H1 (cell line): Measurements from ENCODE around the gene COL6A2. TPM values are rescaled to one million over a fixed set of nuclear protein-coding genes. Genes with fewer than 3 reads are reported as not detected.

Experiments
- BACH1 ChIP-seq: IDR thresholded peaks from 2 replicates; pipeline ENCODE4 v1.6.1; 2012; ENCODE audit warnings: low read length, improper control_type of control experiment
- POU5F1 ChIP-seq: IDR thresholded peaks from 2 replicates; pipeline ENCODE4 v1.6.1; 2011; ENCODE audit warnings: low read depth, mild to moderate bottlenecking, low read length, moderate library complexity
- SAP30 ChIP-seq: fragments of 300-600 bp; sonication (generic); IDR thresholded peaks from 2 replicates; pipeline ENCODE4 v1.7.1; 2012; ENCODE audit warnings: low read length, moderate library complexity, mild to moderate bottlenecking, inconsistent platforms; ENCODE audit not compliant: insufficient read depth, insufficient replicate concordance
- SIX5 ChIP-seq: IDR thresholded peaks from 2 replicates; pipeline ENCODE4 v1.6.1; 2011; ENCODE audit warnings: mild to moderate bottlenecking, low read depth, low read length
- SRF ChIP-seq: IDR thresholded peaks from 2 replicates; pipeline ENCODE4 v1.6.1; 2011; ENCODE audit warnings: mild to moderate bottlenecking, low read depth, low read length, moderate library complexity
- polyA plus RNA-seq, 7 experiments: library from polyadenylated mRNA; depleted of rRNA in 3 of 7; stranded (reverse) in 5 of 7; unstranded in 2 of 7; fragments of >200 nt in 5 of 7; fragments of 200-250 nt in 2 of 7; gene quantifications; 1 replicate in 5 of 7; 2 replicates in 1 of 7; 4 replicates in 1 of 7; pipeline versions ENCODE4 v1.2.1 to v1.2.3, GENCODE V29; 2011 to 2013; ENCODE audit warnings: missing spikeins in 2 of 7, mixed read lengths in 2 of 7
- total RNA-seq: library from RNA; stranded (reverse); fragmentation: NEBNext Ultra II Directional; extraction: Animal tissue kit (Norgen Biotek cat#: 25700); gene quantifications from 2 replicates; pipeline ENCODE4 v1.2.1, GENCODE V29; 2021
- TF ChIP-seq, protein P1 (sequence below), 3 experiments: IDR thresholded peaks; 1 replicate in 2 of 3; 2 replicates in 1 of 3; pipeline versions ENCODE4 v1.5.1 to v1.6.1; 2011; ENCODE audit warnings: low read length in 3 of 3, mild to moderate bottlenecking in 3 of 3, inconsistent platforms in 2 of 3, low read depth in 1 of 3, moderate library complexity in 1 of 3; ENCODE audit not compliant: insufficient read depth in 1 of 3; ENCODE audit errors: control extremely low read depth in 1 of 3
- TF ChIP-seq, protein P2 (sequence below): IDR thresholded peaks from 2 replicates; pipeline ENCODE4 v1.6.1; 2011; ENCODE audit warnings: low read depth, mild to moderate bottlenecking, low read length; ENCODE audit not compliant: insufficient read depth

Gene COL6A2
- total and polyA plus RNA-seq, 2 of the 8 experiments (the other 6 are each of a cell fraction or from before 2014, with no cell fraction given), result 60.1 to 62.7 TPM

DNA sequence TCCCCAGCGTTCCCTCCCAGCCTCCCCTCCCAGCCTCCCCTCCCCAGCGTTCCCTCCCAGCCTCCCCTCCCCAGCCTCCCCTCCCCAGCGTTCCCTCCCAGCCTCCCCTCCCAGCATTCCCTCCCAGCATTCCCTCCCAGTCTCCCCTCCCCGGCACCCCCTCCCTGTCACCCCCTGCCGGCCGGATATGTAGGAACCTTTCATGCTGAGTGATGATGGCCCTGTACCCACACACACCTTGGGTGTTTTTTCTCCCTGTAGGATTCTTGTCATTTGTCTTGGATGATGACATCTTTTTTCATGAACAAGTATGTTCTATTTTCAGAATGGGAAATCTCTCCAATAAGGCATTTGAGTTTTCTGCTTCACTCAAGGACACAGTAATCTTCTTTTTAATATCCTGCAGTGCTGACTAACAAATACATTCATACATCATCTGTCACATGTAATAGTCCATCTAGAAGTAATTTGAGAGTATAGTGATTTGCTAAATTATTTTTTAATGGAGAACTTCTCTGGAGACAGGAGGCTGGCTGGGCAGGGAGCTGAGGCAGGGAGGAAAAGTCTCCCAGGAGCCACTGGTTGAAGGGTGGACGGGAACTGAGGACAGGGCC, 38.0 kb downstream of the COL6A2 start (continued):
- TF ChIP-seq, protein P1, sequence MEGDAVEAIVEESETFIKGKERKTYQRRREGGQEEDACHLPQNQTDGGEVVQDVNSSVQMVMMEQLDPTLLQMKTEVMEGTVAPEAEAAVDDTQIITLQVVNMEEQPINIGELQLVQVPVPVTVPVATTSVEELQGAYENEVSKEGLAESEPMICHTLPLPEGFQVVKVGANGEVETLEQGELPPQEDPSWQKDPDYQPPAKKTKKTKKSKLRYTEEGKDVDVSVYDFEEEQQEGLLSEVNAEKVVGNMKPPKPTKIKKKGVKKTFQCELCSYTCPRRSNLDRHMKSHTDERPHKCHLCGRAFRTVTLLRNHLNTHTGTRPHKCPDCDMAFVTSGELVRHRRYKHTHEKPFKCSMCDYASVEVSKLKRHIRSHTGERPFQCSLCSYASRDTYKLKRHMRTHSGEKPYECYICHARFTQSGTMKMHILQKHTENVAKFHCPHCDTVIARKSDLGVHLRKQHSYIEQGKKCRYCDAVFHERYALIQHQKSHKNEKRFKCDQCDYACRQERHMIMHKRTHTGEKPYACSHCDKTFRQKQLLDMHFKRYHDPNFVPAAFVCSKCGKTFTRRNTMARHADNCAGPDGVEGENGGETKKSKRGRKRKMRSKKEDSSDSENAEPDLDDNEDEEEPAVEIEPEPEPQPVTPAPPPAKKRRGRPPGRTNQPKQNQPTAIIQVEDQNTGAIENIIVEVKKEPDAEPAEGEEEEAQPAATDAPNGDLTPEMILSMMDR (IDR thresholded peaks at IDR 0.05; ENCODE audit: control extremely low read depth in 1 of 3, insufficient read depth in 1 of 3, low read depth in 1 of 3, low read length in 3 of 3), result no peak
- no peak for TF ChIP-seq SIX5
- TF ChIP-seq SAP30, result no peak
- TF ChIP-seq POU5F1, result no peak
- TF ChIP-seq, protein P2, sequence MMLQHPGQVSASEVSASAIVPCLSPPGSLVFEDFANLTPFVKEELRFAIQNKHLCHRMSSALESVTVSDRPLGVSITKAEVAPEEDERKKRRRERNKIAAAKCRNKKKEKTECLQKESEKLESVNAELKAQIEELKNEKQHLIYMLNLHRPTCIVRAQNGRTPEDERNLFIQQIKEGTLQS, result no peak
- no peak for TF ChIP-seq SRF
- no peak for TF ChIP-seq BACH1
